Ovary (tissue), 9 donors: ENCODE data around the gene GLIPR1. TPM values are rescaled to one million over a fixed set of nuclear protein-coding genes. Genes with fewer than 3 reads are reported as not detected.
"Not testable (repeated sequence)": the region's sequence is repeated elsewhere in the genome, so short reads cannot be mapped to it uniquely, and the experiment has no call there.

Experiments used
- DNase-seq, 5 donors: peaks; one replicate each; pipeline ENCODE4 v3.0.0-alpha.2; 2019 to 2020
- H3K27ac ChIP-seq, 2 donors: fragments of 200-600 bp; one replicate each; pipeline versions ENCODE4 v1.5.1 to v1.8.0; 2019 to 2022
- H3K27me3 ChIP-seq: fragments of 200-600 bp; one replicate; pipeline ENCODE4 v1.8.0; 2022
- H3K36me3 ChIP-seq: fragments of 200-600 bp; sonication (generic); one replicate; pipeline ENCODE4 v1.5.1; 2019
- H3K4me1 ChIP-seq: one replicate; pipeline ENCODE4 v1.8.1; 2013; ENCODE audit warnings: mild to moderate bottlenecking, moderate library complexity; ENCODE audit not compliant: insufficient read depth
- H3K4me3 ChIP-seq: fragments of 200-600 bp; sonication (generic); one replicate; pipeline ENCODE4 v1.5.1; 2017
- H3K9me3 ChIP-seq, 2 donors: fragments of 200-600 bp in 1 of 2; sonication (generic) in 1 of 2; one replicate each; pipeline versions ENCODE4 v1.5.1 to v1.8.1; 2013 to 2019; ENCODE audit warnings: mild to moderate bottlenecking in 1 of 2, moderate library complexity in 1 of 2
- EP300 ChIP-seq: sonication (generic); formaldehyde crosslinking; IDR thresholded peaks from one replicate; pipeline ENCODE4 v1.6.1; 2017; ENCODE audit warnings: antibody characterized with exemption
- POLR2A ChIP-seq: fragments of 450-650 bp; IDR thresholded peaks from one replicate; pipeline ENCODE4 v1.6.1; 2017; ENCODE audit warnings: antibody characterized with exemption, mild to moderate bottlenecking, moderate library complexity
- WGBS, 3 donors: extraction: QIAGEN DNeasy Blood & Tissue Kit in 1 of 3; methylation state at CpG; one replicate each; pipeline versions ENCODE4 v1.1.5 to v1.1.7; 2013 to 2017; 5-methylcytosine and 5-hydroxymethylcytosine counted together
- intact Hi-C, 4 donors: fragments of 100-400 bp; cut with DNase I; formaldehyde crosslinking; loops; one replicate each; pipeline versions ENCODE4 v1.11.0 to v1.15.1; 2022 to 2023
- polyA plus RNA-seq, 2 donors: library from polyadenylated mRNA; stranded (reverse); fragments of 200-250 nt in 1 of 2; fragments of 350-450 nt in 1 of 2; fragmentation: Illumina TruSeq in 1 of 2; extraction: RNeasy Lipid Tissue Mini Kit (QIAGEN cat#74804) in 1 of 2; gene quantifications; one replicate each; pipeline ENCODE4 v1.2.3, GENCODE V29; 2013 to 2014
- total RNA-seq, 7 donors: library from RNA; depleted of rRNA in 2 of 7; stranded (reverse); fragments of >200 nt in 2 of 7; fragmentation: NEBNext Ultra II Directional in 3 of 7; extraction: Animal tissue kit (Norgen Biotek cat#: 25700) in 3 of 7; gene quantifications; one replicate each; pipeline versions ENCODE4 v1.1.0 to v1.2.4, GENCODE V29; 2016 to 2023
- TF ChIP-seq, protein P1 (sequence below), 3 donors: fragments of 450-650 bp in 2 of 3; fragments of 200-600 bp in 1 of 3; IDR thresholded peaks; one replicate each; pipeline versions ENCODE4 v1.5.1 to v1.8.0; 2016 to 2022; ENCODE audit warnings: antibody characterized with exemption in 3 of 3, mild to moderate bottlenecking in 1 of 3
- donor health status: DM: no; HTN: no; CAD: no; lungs with moderate emphysema.
- donor health status: DM: no; HTN: no; CAD: no.
- donor health status: Bipolar disorder and iron deficiency.
- donor health status: DM: yes; HTN: yes; CAD: no.
- donor health status: DM: no; HTN: no; CAD: no.
- donor health status: DM: yes; HTN: yes; CAD: no.

Gene GLIPR1
- total and polyA plus RNA-seq, 9 donors: 8.5 to 122 (median 27.9) TPM

DNA sequence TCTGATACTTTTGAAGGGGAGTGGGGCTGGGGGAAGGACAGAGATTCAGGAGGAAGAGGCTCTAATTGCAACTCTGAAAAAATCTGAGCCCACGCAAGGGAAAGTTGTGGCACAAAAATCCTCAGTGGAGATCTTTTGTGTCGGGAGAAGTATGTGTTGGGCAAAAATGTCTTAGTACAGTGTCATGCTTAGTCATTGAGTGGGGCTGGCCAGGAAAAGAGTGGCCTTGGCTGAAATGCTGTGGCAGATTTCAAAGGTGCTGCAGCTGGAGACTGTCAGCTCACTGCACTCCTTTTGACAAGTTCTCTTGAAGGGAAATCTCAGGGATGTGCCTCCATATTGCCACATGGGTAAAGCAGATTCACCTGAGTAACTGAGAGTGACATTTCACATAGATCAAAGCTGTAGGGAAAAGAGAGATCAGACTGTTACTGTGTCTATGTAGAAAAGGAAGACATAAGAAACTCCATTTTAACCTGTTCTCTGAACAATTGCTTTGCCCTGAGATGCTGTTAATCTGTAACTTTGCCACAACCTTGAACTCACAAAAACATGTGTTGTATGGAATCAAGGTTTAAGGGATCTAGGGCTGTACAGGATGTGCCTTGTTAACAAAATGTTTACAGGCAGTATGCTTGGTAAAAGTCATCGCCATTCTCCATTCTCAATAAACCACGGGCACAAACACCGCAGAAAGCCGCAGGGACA is 36.0 kb upstream of the GLIPR1 start:
- Histone ChIP-seq H3K27me3 (no peaks in the 10 kb centered on the region), H3K27ac (no peak overlapping the region), H3K4me3 (no peak overlapping the region), H3K36me3 (no peaks in the 10 kb centered on the region), H3K9me3 (no peaks in the 10 kb centered on the region), H3K4me1 (no peaks in the 10 kb centered on the region)
- TF ChIP-seq EP300 (no peak), POLR2A (no peak)
- TF ChIP-seq, protein P1, sequence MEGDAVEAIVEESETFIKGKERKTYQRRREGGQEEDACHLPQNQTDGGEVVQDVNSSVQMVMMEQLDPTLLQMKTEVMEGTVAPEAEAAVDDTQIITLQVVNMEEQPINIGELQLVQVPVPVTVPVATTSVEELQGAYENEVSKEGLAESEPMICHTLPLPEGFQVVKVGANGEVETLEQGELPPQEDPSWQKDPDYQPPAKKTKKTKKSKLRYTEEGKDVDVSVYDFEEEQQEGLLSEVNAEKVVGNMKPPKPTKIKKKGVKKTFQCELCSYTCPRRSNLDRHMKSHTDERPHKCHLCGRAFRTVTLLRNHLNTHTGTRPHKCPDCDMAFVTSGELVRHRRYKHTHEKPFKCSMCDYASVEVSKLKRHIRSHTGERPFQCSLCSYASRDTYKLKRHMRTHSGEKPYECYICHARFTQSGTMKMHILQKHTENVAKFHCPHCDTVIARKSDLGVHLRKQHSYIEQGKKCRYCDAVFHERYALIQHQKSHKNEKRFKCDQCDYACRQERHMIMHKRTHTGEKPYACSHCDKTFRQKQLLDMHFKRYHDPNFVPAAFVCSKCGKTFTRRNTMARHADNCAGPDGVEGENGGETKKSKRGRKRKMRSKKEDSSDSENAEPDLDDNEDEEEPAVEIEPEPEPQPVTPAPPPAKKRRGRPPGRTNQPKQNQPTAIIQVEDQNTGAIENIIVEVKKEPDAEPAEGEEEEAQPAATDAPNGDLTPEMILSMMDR (IDR thresholded peaks at IDR 0.05): no peak
- DNase-seq: no peak
- intact Hi-C loops: no loop called here
- 66 to 79% (median 68%) methylated on average over 6 of the region's 6 CpGs for WGBS, 3 donors

DNA sequence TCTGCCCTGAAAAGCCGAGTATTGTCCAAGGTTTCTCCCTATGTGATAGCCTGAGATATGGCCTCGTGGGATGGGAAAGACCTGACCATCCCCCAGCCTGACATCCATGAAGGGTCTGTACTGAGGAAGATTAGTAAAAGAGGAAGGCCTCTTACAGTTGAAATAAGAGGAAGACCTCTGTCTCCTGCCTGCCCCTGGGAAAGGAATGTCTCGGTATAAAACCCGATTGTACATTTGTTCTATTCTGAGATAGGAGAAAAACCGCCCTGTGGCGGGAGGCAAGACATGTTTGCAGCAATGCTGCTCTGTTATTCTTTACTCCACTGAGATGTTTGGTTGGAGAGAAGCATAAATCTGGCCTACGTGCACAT is 35.4 kb upstream of the GLIPR1 start:
- DNase-seq, H3K9me3 ChIP-seq, H3K4me1 ChIP-seq, H3K27ac ChIP-seq, H3K36me3 ChIP-seq, H3K4me3 ChIP-seq, H3K27me3 ChIP-seq, intact Hi-C loops: not testable (repeated sequence)
- WGBS, 3 donors: 52 to 66% (median 63%) methylated on average over 7 of the region's 7 CpGs

DNA sequence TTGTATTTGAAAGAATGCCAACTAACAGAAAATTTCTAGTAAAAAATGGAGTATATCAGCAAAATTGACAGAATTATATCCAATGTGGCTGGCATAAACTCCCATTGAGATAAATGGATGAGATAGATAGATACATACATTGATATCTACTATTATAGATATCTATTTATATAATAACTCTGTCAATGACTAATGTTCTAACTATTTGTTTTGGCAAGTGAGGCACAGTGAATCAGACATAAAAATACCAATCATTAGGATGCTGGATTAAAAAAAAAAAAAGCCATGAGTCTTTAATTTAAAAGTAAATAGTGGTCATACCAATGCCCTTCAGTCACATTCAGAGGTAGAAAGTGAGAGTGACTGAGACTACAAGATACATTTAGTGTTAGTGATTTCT is 33.7 kb upstream of the GLIPR1 start:
- TF ChIP-seq, protein P1 (IDR thresholded peaks at IDR 0.05): no peak
- TF ChIP-seq EP300: no peak
- Histone ChIP-seq H3K4me3 (no peak overlapping the region), H3K27ac (no peak overlapping the region), H3K27me3 (no peaks in the 10 kb centered on the region), H3K36me3 (no peaks in the 10 kb centered on the region), H3K9me3 (no peaks in the 10 kb centered on the region), H3K4me1 (no peaks in the 10 kb centered on the region)
- intact Hi-C loops: no loop called here
- no peak for DNase-seq

DNA sequence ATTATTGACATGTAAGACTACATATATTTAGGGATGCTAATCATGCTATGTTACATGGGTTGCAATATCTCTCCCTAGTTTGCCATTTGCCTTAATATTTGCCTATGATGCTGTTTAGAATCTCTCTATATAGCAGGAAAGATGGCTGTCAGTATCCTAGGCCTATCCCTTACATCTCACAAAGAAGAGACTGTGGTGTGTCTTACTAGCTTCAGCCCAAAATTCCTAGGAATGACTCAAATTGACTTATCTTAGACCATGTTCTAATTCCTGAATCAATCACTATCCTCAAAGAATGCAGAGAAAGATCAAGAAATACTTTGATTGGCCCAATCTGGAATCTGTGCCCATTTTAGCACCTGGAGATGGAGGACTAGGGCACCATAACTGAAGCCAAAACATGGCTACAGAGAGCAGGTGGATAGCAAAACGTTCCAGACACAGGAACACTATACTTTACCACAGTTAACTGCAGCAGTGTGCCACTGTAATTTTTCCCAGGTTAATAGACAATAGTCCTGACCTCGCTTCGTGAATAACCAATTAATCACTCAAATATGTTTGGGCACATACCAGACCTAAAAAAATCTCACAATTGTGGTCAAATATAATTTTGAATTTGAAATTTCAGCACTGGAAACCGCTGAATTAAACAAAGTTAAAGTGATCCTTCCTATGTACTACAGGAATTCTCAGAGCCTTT is 32.7 kb upstream of the GLIPR1 start:
- TF ChIP-seq POLR2A (no peak), EP300 (no peak)
- TF ChIP-seq, protein P1 (IDR thresholded peaks at IDR 0.05): no peak
- intact Hi-C loops: no loop called here
- H3K4me3 ChIP-seq: no peak overlapping the region
- DNase-seq: no peak
- H3K27ac ChIP-seq: no peak overlapping the region
- 76 to 82% (median 77%) methylated on average over 4 of the region's 4 CpGs for WGBS, 3 donors
- no peaks in the 10 kb centered on the region for H3K4me1 ChIP-seq
- H3K36me3 ChIP-seq: no peaks in the 10 kb centered on the region
- H3K9me3 ChIP-seq: no peaks in the 10 kb centered on the region
- no peaks in the 10 kb centered on the region for H3K27me3 ChIP-seq

DNA sequence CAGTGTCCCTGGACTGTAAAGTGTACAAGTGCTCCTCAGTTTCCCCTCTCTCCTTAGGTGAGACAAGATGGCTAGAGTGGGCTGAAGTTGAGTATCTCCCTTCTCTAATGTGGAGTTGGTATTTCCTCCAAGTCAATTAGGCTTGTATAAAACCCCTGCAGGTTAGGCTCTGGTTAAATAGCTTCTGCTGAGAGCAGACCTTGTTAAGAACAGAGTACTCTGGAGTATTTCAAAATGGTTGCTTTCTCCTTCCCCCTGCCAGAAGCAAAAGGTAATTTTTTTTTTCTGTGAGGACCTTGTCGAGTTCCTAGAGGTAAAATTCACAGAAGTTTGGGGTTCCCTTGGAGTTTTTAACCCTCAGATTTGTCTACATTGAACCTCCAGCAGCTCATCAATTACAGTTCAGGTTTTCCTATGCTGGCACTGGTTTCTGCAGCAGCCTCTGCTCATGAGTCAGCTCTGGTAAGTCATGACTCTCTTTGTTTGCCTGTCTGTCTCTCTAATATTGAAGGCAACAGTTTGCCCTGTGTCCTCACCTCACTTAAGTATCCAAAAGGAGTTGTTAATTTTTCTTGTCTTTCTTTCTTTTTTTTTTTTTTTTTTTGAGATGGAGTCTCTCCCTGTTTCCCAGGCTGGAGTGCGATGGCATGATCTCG is 27.8 kb upstream of the GLIPR1 start:
- 76 to 91% (median 84%) methylated on average over 3 of the region's 3 CpGs for WGBS, 3 donors
- DNase-seq: no peak
- Histone ChIP-seq H3K27me3 (no peaks in the 10 kb centered on the region), H3K27ac (no peak overlapping the region), H3K9me3 (no peaks in the 10 kb centered on the region), H3K36me3 (no peaks in the 10 kb centered on the region), H3K4me1 (no peaks in the 10 kb centered on the region), H3K4me3 (no peak overlapping the region)
- intact Hi-C loops: no loop called here
- no peak for TF ChIP-seq EP300
- TF ChIP-seq POLR2A: no peak
- TF ChIP-seq, protein P1 (IDR thresholded peaks at IDR 0.05): no peak
